HEK293T (cell line): ENCODE measurements around the gene NPHP1.

Source experiments
- ARNT ChIP-seq: fragments of 450-650 bp; IDR thresholded peaks from 2 replicates; pipeline ENCODE4 v1.6.1; 2017; ENCODE audit warnings: mild to moderate bottlenecking
- ELF4 ChIP-seq: fragments of 450-650 bp; IDR thresholded peaks from 2 replicates; pipeline ENCODE4 v1.6.1; 2017; ENCODE audit warnings: antibody characterized with exemption
- FOXA1 ChIP-seq: fragments of 450-650 bp; IDR thresholded peaks from 2 replicates; pipeline ENCODE4 v1.6.1; 2016; ENCODE audit warnings: mild to moderate bottlenecking
- FOXM1 ChIP-seq: fragments of 450-650 bp; IDR thresholded peaks from 2 replicates; pipeline ENCODE4 v1.6.1; 2017; ENCODE audit warnings: mild to moderate bottlenecking, borderline replicate concordance
- HDGF ChIP-seq: fragments of 450-650 bp; IDR thresholded peaks from 2 replicates; pipeline ENCODE4 v1.6.1; 2017; ENCODE audit warnings: antibody characterized with exemption, borderline replicate concordance
- NFRKB ChIP-seq: fragments of 450-650 bp; IDR thresholded peaks from 2 replicates; pipeline ENCODE4 v1.6.1; 2016; ENCODE audit warnings: mild to moderate bottlenecking, moderate library complexity
- PKNOX1 ChIP-seq: fragments of 450-650 bp; IDR thresholded peaks from 2 replicates; pipeline ENCODE4 v1.6.1; 2016
- SP1 ChIP-seq: fragments of 450-650 bp; IDR thresholded peaks from 2 replicates; pipeline ENCODE4 v1.6.1; 2017
- SUZ12 ChIP-seq: fragments of 450-650 bp; IDR thresholded peaks from 2 replicates; pipeline ENCODE4 v1.6.1; 2016; ENCODE audit warnings: mild to moderate bottlenecking
- TARDBP ChIP-seq: fragments of 450-650 bp; IDR thresholded peaks from 2 replicates; pipeline ENCODE4 v1.6.1; 2016

GRCh38 chr2:110146183-110146944 lies 58.4 kb downstream of the NPHP1 start:
- no peak for TF ChIP-seq TARDBP
- TF ChIP-seq FOXA1: no peak
- TF ChIP-seq NFRKB: no peak
- TF ChIP-seq ARNT: no peak
- TF ChIP-seq HDGF: no peak
- TF ChIP-seq SP1: no peak
- no peak for TF ChIP-seq FOXM1
- TF ChIP-seq SUZ12: no peak
- no peak for TF ChIP-seq PKNOX1
- TF ChIP-seq ELF4: no peak
